HepG2 (cell line): ENCODE results near the gene OPN1SW. TPM values are rescaled to one million over a fixed set of nuclear protein-coding genes. Genes with fewer than 3 reads are reported as not detected.

Experiments used
- ATAC-seq: fragments of 200-7000 bp; cut with Tn5 transposase; 3 replicates; pipeline ENCODE4 v1.9.1; 2020; ENCODE audit warnings: mild to moderate bottlenecking, moderate library complexity
- BruUV-seq: library from RNA; stranded (reverse); fragments of 400-500 nt; replicated peaks from 2 replicates; lab custom pipeline; 2021; lab: Mats Ljungman, UMichigan
- CTCF ChIA-PET: fragments of 300-600 bp; formaldehyde crosslinking; extraction: SDS; loops from one replicate; lab custom pipeline; 2021; ENCODE audit warnings: low total read pairs, inconsistent platforms, low intra/inter-chr PET ratio; lab: Yijun Ruan, JAX
- POLR2A ChIA-PET: fragments of 350-600 bp; sonication (Branson Sonifier 250); formaldehyde crosslinking; loops from one replicate; lab custom pipeline; 2020; ENCODE audit warnings: antibody characterized with exemption, inconsistent platforms; lab: Yijun Ruan, JAX
- DNase-seq: peaks from one replicate; pipeline ENCODE4 v3.0.0-alpha.2; 2015; ENCODE audit warnings: low spot score
- FAIRE-seq: peaks from 3 replicates; lab custom pipeline; 2011; peaks lifted over from hg19 to GRCh38; lab: Jason Lieb, UNC
- H2AFZ ChIP-seq: one replicate; pipeline ENCODE4 v1.6.1; 2011; ENCODE audit warnings: low read length, inconsistent platforms
- H3K27ac ChIP-seq: fragments of 300-600 bp; 3 replicates; pipeline ENCODE4 v1.8.0; 2011; ENCODE audit warnings: mixed run types, mild to moderate bottlenecking, mixed read lengths, low read length, inconsistent platforms; ENCODE audit not compliant: insufficient read depth; ENCODE audit errors: extremely low read length
- H3K27me3 ChIP-seq, 2 experiments: fragments of 200-600 bp in 1 of 2; 2 replicates in 1 of 2; 3 replicates in 1 of 2; pipeline versions ENCODE4 v1.6.0 to v1.8.0; 2011; ENCODE audit warnings: low read length in 2 of 2, mild to moderate bottlenecking in 2 of 2, moderate library complexity in 2 of 2, inconsistent platforms in 1 of 2; ENCODE audit not compliant: insufficient read depth in 2 of 2, control insufficient read depth in 1 of 2
- H3K36me3 ChIP-seq, 2 experiments: fragments of 200-600 bp in 1 of 2; replicated peaks in 1 of 2; 2 replicates in 1 of 2; 3 replicates in 1 of 2; pipeline versions ENCODE4 v1.5.1 to v1.8.0; 2011; ENCODE audit warnings: low read length in 2 of 2, inconsistent platforms in 1 of 2; ENCODE audit not compliant: insufficient read depth in 2 of 2, control insufficient read depth in 1 of 2
- H3K4me1 ChIP-seq: 2 replicates; pipeline ENCODE4 v1.5.1; 2012; ENCODE audit warnings: low read length, inconsistent platforms; ENCODE audit not compliant: insufficient read depth
- H3K4me2 ChIP-seq: 2 replicates; pipeline ENCODE4 v1.6.0; 2011; ENCODE audit warnings: low read depth, low read length, inconsistent platforms
- H3K4me3 ChIP-seq, 3 experiments: fragments of 200-600 bp in 1 of 3; sonication (generic), shearing (Covaris generic) in 1 of 3; replicated peaks in 1 of 3; 2 replicates each; pipeline ENCODE4 v1.5.1; 2011 to 2016; ENCODE audit warnings: low read length in 3 of 3, inconsistent platforms in 2 of 3, low read depth in 2 of 3, mild to moderate bottlenecking in 2 of 3, control low read depth in 1 of 3, mixed read lengths in 1 of 3; ENCODE audit not compliant: insufficient read depth in 1 of 3
- H3K79me2 ChIP-seq: one replicate; pipeline ENCODE4 v1.6.1; 2011; ENCODE audit warnings: low read length, inconsistent platforms; ENCODE audit not compliant: insufficient read depth
- H3K9ac ChIP-seq: 2 replicates; pipeline ENCODE4 v1.6.0; 2011; ENCODE audit warnings: mild to moderate bottlenecking, low read depth, low read length, inconsistent platforms; ENCODE audit not compliant: insufficient read depth
- H3K9me3 ChIP-seq: 2 replicates; pipeline ENCODE4 v1.5.1; 2012; ENCODE audit warnings: mild to moderate bottlenecking, low read length
- H4K20me1 ChIP-seq: 2 replicates; pipeline ENCODE4 v1.6.0; 2011; ENCODE audit warnings: inconsistent platforms, mild to moderate bottlenecking, low read length, moderate library complexity; ENCODE audit not compliant: insufficient read depth
- FOXP1 ChIP-seq, 2 experiments: fragments of 450-650 bp in 1 of 2; IDR thresholded peaks; 2 replicates each; pipeline ENCODE4 v1.6.1; 2017 to 2018; ENCODE audit warnings: antibody characterized with exemption in 1 of 2
- SATB2 ChIP-seq: sonication (generic); formaldehyde crosslinking; IDR thresholded peaks from 2 replicates; pipeline ENCODE4 v1.5.0; 2020; ENCODE audit warnings: missing genetic modification reagents
- SETDB1 ChIP-seq: sonication (generic); formaldehyde crosslinking; IDR thresholded peaks from 2 replicates; pipeline ENCODE4 v1.5.1; 2020; ENCODE audit warnings: missing genetic modification reagents, mild to moderate bottlenecking, borderline replicate concordance
- TCF7 ChIP-seq: sonication (generic); IDR thresholded peaks from 2 replicates; pipeline ENCODE4 v1.6.1; 2016; ENCODE audit warnings: antibody characterized with exemption, low read depth
- ZBTB4 ChIP-seq: sonication (generic); formaldehyde crosslinking; IDR thresholded peaks from 2 replicates; pipeline ENCODE4 v1.4.0; 2020; ENCODE audit warnings: missing genetic modification reagents, mild to moderate bottlenecking, borderline replicate concordance
- ZNF234 ChIP-seq: sonication (generic); formaldehyde crosslinking; conservative IDR thresholded peaks from 2 replicates; pipeline ENCODE4 v1.5.1; 2020; ENCODE audit warnings: mild to moderate bottlenecking, missing genetic modification reagents
- WGBS: methylation state at CpG from one replicate; pipeline ENCODE4 v1.1.6; 2017; ENCODE audit warnings: low lambda C conversion rate; 5-methylcytosine and 5-hydroxymethylcytosine counted together
- in situ Hi-C: cut with HindIII; loops from 2 replicates; pipeline ENCODE4 v1.10.0; 2017; ENCODE audit warnings: low pct_unique_long_range_greater_than_20kb; ENCODE audit not compliant: extremely low pct_ligation_motif_present
- intact Hi-C: fragments of 100-400 bp; cut with micrococcal nuclease; formaldehyde crosslinking; loops from one replicate; pipeline ENCODE4 v1.10.0; 2022; ENCODE audit not compliant: unreplicated experiment
- polyA plus RNA-seq, 8 experiments: library from polyadenylated mRNA; depleted of rRNA in 3 of 8; stranded (reverse) in 7 of 8; unstranded in 1 of 8; fragments of >200 nt; fragmentation: Illumina TruSeq in 4 of 8; extraction: Trizol in 4 of 8; gene quantifications; 2 replicates each; pipeline versions ENCODE4 v1.2.1 to v1.2.3, GENCODE V29; 2011 to 2016; ENCODE audit warnings: low read depth in 4 of 8, missing spikeins in 1 of 8, mixed read lengths in 1 of 8; ENCODE audit not compliant: insufficient read depth in 1 of 8
- total RNA-seq, 5 experiments: library from RNA; depleted of rRNA; stranded (reverse); fragments of >200 nt; fragmentation: Illumina TruSeq; extraction: Trizol; gene quantifications; 2 replicates each; pipeline ENCODE4 v1.2.3, GENCODE V29; 2016; ENCODE audit warnings: low read depth in 1 of 5

The OPN1SW gene
- total and polyA plus RNA-seq, 2 of the 13 experiments (the other 11 are each of a cell fraction or from before 2014, with no cell fraction given) = not detected

- Histone ChIP-seq H3K9ac (no peak overlapping the region), H2AFZ (no peak overlapping the region), H3K79me2 (peaks cover 92% of the 10 kb centered on the region), H3K9me3 (no peaks in the 10 kb centered on the region)
- ATAC-seq = peak; percentile 54
- POLR2A ChIA-PET = no interaction called here
- intact Hi-C loops = no loop called here
- in situ Hi-C loops = no loop called here
- 76% methylated on average over 1 of the region's 1 CpG for WGBS
- TF ChIP-seq FOXP1 (IDR thresholded peaks at IDR 0.05) (no peak), FOXP1 (CRISPR knock-in tag; IDR thresholded peaks at IDR 0.05) (peak; percentile 51; the same call in 1 of the 2 replicates), ZBTB4 (CRISPR knock-in tag) (no peak)
- TF ChIP-seq, all 625 proteins: peak for 1
- CTCF ChIA-PET = no interaction called here
- DNase-seq = no peak
- peaks cover 7 to 35% of the 10 kb centered on the region in 2 experiments for H3K36me3 ChIP-seq
- H3K4me3 ChIP-seq = no peak overlapping the region
- no peak for FAIRE-seq
- H4K20me1 ChIP-seq = peaks cover 89% of the 10 kb centered on the region
- BruUV-seq = no TSS peak
- no peak overlapping the region for H3K27ac ChIP-seq
- peaks cover 72% of the 10 kb centered on the region for H3K4me1 ChIP-seq
- no peaks in the 10 kb centered on the region for H3K27me3 ChIP-seq
- H3K4me2 ChIP-seq = no peak overlapping the region
These were observed 29.9 kb downstream of the OPN1SW start for GRCh38 chr7:128745706-128746105.

- Histone ChIP-seq H3K36me3 (peaks cover 5 to 25% of the 10 kb centered on the region in 2 experiments), H3K9ac (no peak overlapping the region), H2AFZ (no peak overlapping the region), H3K4me1 (peaks cover 73% of the 10 kb centered on the region), H3K4me3 (no peak overlapping the region), H4K20me1 (peaks cover 89% of the 10 kb centered on the region), H3K27ac (no peak overlapping the region), H3K79me2 (peaks cover 98% of the 10 kb centered on the region), H3K4me2 (peak overlapping the region; percentile 30), H3K27me3 (peaks cover 0 to 3% of the 10 kb centered on the region in 2 experiments; a peak in 1 of 5 replicates), H3K9me3 (no peaks in the 10 kb centered on the region)
- CTCF ChIA-PET = no interaction called here
- FAIRE-seq (no peak), DNase-seq (no peak), ATAC-seq (no peak; the same call in 2 of the 3 replicates)
- POLR2A ChIA-PET = no interaction called here
- in situ Hi-C loops = no loop called here
- intact Hi-C loops = no loop called here
- BruUV-seq = no TSS peak
- 61% methylated on average over 2 of the region's 2 CpGs for whole genome bisulfite sequencing
- TF ChIP-seq SETDB1 (CRISPR knock-in tag) = no peak
- TF ChIP-seq TCF7 = no peak
- no peak for TF ChIP-seq SATB2 (CRISPR knock-in tag)
- TF ChIP-seq ZNF234 = no peak
These were observed 31.2 kb downstream of the OPN1SW start for GRCh38 chr7:128744366-128744905.
